SH-SY5Y (cell line): ENCODE results near the gene ATRNL1.

Experiments
- GATA2 ChIP-seq: IDR thresholded peaks from 2 replicates; pipeline ENCODE4 v1.6.1; 2011; ENCODE audit warnings: mild to moderate bottlenecking, low read depth, low read length
- GATA3 ChIP-seq: IDR thresholded peaks from 2 replicates; pipeline ENCODE4 v1.6.1; 2011; ENCODE audit warnings: low read depth, mild to moderate bottlenecking, low read length, moderate library complexity

- TF ChIP-seq GATA3 (no peak), GATA2 (no peak)
These were observed 810.0 kb downstream of the ATRNL1 start for GRCh38 chr10:115903207-115903606.
